GM04504 (cell line): ENCODE measurements around the gene ATF2.
"Not testable (repeated sequence)": the region's sequence is repeated elsewhere in the genome, so short reads cannot be mapped to it uniquely, and the experiment has no call there.

ENCODE experiments used
- DNase-seq: peaks from one replicate; pipeline ENCODE4 v3.0.0-alpha.2; 2012; ENCODE audit warnings: low read depth

The ATF2 gene

GRCh38 chr2:175097297-175097696 is 70.7 kb downstream of the ATF2 start:
- peak; percentile 17 for DNase-seq

DNA sequence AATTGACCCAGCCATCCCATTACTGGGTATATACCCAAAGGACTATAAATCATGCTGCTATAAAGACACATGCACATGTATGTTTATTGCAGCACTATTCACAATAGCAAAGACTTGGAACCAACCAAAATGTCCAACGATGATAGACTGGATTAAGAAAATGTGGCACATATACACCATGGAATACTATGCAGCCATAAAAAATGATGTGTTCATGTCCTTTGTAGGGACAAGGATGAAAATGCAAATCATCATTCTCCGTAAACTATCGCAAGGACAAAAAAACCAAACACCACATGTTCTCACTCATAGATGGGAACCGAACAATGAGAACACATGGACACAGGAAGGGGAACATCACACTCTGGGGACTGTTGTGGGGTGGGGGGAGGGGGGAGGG is 83.9 kb downstream of the ATF2 start:
- DNase-seq: not testable (repeated sequence)

- no peak for DNase-seq
Measured at GRCh38 chr2:175080479-175080878, 87.5 kb downstream of the ATF2 start.

DNA sequence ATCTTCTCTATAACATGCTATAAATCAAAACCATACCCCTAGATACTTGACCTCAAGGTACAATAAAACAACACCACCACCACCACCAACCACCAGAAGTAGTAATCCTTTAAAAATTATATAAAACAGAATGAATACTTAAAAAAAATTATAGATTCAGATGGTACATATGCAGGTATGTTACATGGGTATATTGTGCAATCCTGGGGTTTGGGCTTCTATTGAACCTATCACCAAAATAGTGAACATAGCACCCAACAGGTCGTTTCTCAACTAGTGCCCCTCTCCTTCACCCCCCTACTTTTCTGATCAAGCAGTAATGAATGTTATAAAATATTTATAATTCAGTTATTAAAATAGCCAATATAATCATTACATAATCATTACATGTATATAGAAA is 91.7 kb downstream of the ATF2 start:
- DNase-seq: no peak

GRCh38 chr2:175074478-175074877 is 93.5 kb downstream of the ATF2 start:
- DNase-seq: no peak

GRCh38 chr2:175068534-175068933 is 99.5 kb downstream of the ATF2 start:
- DNase-seq: no peak

DNA sequence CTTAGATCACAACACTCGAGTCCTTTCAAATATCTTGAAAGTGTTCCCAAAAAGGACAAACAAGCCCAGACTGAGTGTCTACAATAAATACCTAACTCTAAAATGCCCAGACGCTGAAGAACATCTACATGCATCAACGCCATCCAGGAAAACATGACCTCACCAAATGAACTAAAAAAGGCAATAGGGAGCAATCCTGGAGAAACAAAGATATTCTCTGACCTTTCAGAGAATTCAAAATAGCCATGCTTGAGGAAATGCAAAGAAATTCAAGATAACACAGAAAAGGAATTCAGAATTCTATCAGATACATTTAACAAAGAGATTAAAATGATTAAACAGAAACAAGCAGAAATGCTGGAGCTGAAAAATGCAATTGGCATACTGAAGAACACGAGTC is 101.6 kb downstream of the ATF2 start:
- no peak for DNase-seq

- DNase-seq: no peak
Measured at GRCh38 chr2:175064797-175065196, 103.2 kb downstream of the ATF2 start.

DNA sequence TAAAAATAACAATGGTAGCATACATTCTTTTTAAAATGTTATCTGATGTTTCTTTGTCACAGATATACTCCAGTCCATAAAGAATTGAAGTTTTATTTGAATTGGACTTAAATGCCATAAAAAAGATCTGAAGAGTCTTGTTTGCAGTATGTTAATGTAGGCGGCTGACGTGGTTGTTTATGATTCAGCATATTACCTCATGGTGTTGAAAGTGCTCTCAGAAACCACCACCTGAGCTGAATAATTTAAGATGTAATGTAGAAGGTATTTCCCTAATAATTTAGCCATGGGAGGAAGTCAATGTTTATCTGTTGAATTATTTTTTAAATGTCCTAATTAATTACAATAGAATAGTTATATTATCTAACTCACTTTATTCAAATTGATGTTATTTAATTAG is 104.3 kb downstream of the ATF2 start:
- DNase-seq: no peak

GRCh38 chr2:175062787-175063585 is 105.0 kb downstream of the ATF2 start:
- no peak for DNase-seq

DNA sequence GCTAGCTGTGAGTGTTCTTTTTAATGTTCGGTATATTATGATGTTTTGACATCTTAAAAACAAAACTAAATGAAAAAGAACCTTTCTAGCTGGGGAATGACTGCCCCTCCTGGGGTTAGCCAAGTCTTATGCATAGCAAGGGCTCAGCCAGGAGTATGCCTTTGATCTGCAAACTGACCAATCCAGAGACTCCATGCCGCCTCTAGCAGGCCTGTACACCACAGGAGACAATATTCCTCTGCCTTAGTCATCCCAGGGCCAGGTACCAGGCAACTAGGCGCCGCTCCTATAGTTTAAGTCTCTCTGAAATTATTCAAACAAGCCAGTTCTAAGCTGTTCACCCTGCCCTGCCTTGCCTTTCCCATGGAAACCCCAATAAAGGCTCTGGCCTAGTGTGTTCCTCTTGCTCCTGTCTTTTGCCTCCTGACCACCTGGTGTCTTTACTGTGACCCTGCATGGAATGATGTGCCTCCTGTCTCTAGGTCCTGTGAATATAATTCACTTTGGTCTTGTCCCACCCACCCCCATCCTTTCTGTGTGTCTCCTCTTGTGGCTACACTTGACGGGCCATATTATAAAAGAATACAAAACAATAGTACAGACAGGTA is 110.8 kb downstream of the ATF2 start:
- DNase-seq: no peak

DNA sequence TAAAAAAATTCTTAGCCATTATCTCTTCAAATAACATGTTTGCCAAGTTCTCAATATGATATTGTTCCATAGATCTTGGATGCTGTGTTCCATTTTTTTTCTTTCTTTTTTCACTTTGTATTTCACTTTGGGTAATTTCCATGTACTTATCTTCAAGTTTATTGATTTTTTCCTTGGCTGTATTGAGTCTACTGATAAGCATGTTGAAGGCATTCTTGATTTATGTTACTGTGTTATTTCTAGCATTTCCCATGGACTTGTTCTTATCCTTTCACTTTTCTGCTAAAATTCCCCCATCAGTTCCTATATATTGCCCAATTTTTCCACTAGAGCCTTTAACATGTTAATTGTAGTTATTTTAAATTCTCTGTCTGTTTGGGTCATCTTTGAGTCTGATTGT is 112.0 kb downstream of the ATF2 start:
- no peak for DNase-seq

DNA sequence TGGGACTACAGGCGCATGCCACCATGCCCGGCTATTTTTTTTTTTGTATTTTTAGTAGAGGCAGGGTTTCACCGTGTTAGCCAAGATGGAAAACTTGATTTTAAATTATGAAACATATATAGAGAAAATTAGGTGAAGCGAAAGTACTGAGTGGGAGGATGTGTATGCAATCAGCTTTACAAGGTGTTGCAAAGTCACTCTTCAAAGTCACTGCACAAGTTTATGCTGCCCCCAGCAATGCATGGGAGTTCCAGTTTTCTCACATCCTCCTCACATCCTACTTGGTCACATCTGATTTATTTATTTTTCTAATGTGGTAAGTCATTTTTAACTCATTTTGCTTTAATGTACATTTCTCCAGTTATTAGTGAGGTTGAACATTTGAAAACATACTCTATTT is 113.7 kb downstream of the ATF2 start:
- no peak for DNase-seq

DNA sequence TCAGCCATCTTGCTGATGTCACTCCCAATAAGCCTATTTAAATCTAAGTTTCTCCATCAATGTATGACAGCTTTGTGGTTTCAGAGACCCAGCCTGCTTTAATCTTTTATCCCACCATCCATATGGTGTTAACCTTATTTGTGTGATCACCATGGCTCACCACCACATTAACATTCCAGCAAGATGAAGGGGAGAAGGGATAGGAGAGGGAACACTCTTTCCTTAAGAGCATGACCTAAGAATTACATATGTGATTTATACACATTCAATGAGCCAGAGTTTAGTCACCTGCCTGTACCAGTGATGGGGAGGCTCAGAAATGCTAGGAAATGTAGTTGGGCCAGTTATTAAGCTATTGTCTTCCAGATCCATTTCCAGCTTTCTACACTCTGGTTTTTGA is 118.3 kb downstream of the ATF2 start:
- no peak for DNase-seq

DNA sequence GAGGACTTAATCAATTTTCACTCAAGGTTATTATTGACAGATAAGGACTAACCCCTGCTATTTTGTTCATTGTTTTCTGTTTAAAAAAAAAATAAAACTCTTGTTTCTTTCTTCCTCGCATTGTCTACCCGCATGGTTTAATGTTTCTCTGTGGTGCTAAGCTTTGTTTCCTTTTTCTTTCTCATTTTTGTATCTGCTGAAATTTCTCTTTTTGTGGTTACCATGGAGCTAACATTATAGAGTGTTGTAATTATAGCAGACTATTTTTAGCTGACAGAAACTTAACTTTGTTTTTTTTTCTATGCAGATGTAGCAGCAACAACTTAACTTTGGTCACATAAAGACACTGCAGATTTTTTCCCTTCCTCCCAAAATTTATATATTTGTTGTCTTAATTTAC is 119.7 kb downstream of the ATF2 start:
- DNase-seq: no peak

DNA sequence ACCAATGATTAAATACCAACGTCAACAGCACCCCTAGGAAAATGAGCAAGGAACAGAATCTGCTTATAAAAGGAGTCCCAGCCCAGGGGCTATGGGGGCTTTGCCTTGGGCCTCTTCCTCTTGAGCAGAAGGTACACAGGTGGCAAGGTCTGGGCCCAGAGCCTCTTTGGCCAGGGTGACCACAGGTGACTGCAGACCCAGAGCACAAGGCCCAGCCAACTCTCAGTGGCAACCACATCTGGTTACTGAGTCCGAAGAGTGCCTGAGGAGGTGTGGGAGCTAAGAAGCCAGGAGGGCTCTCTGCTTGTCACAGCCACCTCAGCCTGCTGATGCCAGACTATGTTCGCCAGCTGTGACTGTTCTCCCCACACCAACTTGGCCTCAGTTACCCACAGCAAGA is 128.5 kb downstream of the ATF2 start:
- no peak for DNase-seq

DNA sequence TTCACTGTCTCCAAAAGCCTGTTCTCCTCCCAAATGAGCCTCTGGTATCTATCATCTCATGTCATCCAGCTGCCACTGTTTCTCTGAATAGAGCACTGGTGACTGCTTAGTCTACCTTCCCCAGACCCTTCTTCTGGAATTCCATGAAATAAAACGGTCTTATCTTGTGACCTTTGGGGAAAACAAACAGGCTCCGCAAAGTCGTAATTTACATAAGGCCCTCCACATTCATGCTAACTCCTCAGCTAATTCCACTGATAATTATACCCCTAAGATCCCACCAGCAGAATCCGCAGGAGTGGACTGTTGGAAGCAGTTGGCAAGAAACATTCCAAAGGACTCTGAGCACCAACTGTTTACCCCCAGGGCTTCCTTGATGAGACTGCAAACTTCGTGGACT is 129.0 kb downstream of the ATF2 start:
- DNase-seq: no peak

- DNase-seq: no peak
Measured at GRCh38 chr2:175037941-175038340, 130.1 kb downstream of the ATF2 start.

- no peak for DNase-seq
Measured at GRCh38 chr2:175036582-175037018, 131.4 kb downstream of the ATF2 start.

- no peak for DNase-seq
Measured at GRCh38 chr2:175035806-175036205, 132.2 kb downstream of the ATF2 start.

DNA sequence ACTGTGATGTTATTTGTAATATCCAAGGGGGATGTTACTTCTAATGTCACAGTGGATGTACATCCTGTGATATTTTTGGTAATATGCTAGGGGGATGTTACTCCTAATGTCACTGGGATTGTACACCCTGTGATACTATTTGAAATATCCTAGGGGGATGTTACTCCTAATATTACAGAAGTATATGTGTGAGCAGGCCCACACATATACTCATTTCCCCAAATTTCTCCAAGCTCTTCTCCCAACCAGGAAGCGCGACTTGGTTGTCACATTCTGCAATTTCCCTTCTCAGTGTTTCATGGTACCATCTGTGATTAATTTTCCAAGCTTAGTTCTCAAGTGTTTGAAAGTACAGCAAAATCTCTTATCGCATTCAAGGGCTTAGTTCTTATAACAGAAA is 133.3 kb downstream of the ATF2 start:
- DNase-seq: no peak

DNA sequence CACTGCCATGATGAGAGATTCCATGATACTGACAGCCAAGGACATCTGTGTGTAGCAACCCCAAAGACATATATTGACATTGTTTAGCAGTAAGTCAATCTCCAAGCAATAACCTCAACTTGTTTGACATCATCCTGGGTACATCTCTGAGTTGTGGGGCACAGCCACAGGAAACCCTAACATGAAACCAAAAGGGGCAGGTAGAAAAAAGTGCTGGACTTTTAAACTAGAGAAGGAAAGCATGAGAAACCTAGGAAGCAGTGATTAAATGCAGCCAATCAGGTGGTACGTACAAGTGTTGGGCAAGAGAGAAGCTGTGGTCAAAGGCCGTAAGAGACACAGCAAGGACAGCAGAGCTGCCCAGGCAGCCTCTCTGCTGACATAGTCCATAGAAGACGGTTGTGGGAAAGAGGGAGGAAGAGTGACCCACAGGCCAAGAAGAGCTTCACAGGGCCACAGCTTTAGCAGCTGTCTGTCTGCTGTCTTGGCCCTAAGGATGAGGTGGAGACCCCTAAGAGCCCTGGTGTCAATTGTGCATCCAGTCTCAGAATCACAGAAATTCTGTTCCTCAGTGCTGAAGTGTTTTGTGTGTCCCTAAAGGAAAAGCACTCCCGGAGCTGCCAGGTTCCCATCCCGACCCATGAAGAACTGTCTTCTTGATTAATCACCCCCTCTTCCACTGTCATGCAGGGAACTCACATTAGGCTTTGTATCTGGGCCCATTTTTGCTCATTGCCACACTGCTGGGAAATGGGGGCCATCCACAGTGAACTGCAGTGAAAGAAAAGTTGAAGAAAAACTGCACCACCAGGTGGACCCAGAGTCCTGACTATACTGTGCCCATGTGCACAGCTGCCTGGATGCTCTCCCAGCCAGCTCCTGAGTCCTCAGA is 137.4 kb downstream of the ATF2 start:
- no peak for DNase-seq

DNA sequence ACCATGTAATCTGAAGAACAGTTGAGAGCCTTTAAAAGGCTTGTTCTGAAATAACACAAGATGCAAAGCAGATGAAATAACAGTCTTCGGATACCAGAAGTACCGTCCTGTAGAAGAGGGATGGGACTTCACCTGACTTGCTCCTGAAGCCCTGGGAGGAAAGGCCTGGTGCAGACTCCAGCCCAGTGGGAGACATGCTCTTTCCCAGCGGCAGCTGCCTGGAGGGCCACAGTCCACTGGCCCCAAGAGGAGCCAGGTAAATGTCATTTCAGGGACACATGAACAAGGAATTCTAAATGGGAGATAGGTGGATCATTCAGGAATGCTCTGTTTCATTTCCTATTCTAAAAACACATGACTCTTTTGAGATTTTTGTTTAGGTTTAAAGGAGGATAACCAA is 140.2 kb downstream of the ATF2 start:
- DNase-seq: no peak
